HCT116 (cell line): ENCODE data around the gene KCNK15. TPM values are rescaled to one million over a fixed set of nuclear protein-coding genes. Genes with fewer than 3 reads are reported as not detected.

Source experiments
- ATAC-seq: fragments of 200-7000 bp; cut with Tn5 transposase; 2 replicates; pipeline ENCODE4 v1.9.1; 2020; ENCODE audit warnings: mild to moderate bottlenecking, moderate library complexity
- BruUV-seq: library from RNA; stranded (reverse); fragments of 400-500 nt; replicated peaks from 2 replicates; lab custom pipeline; 2021; lab: Mats Ljungman, UMichigan
- CTCF ChIA-PET: fragments of 300-600 bp; sonication (Branson Sonifier 250); formaldehyde crosslinking; loops from one replicate; lab custom pipeline; 2021; ENCODE audit warnings: antibody characterized with exemption; lab: Charles Lee
- POLR2A ChIA-PET: fragments of 300-600, 350-600 bp; sonication (Branson Sonifier 250); formaldehyde crosslinking; loops from one replicate; lab custom pipeline; 2021; ENCODE audit warnings: antibody characterized with exemption; lab: Charles Lee
- RAD21 ChIA-PET, 2 experiments: fragments of 300-600 bp; sonication (Branson Sonifier 250); formaldehyde crosslinking; loops; one replicate each; lab custom pipeline; 2023; ENCODE audit warnings: low total read pairs in 2 of 2; ENCODE audit not compliant: uncharacterized antibody in 2 of 2, unreplicated experiment in 2 of 2, low non-redundant PET in 1 of 2; lab: Charles Lee
- DNase-seq: peaks from one replicate; pipeline ENCODE4 v3.0.0-alpha.2; 2010; ENCODE audit warnings: low read depth, low spot score
- H2AFZ ChIP-seq: fragments of 200-600 bp; shearing (Covaris generic), sonication (generic); 2 replicates; pipeline ENCODE4 v1.6.1; 2017; ENCODE audit warnings: low read depth, mixed run types, mixed read lengths, antibody characterized with exemption, low read length; ENCODE audit not compliant: poor library complexity, severe bottlenecking
- H3K27ac ChIP-seq: 2 replicates; pipeline ENCODE4 v1.5.1; 2012; ENCODE audit warnings: low read depth, low read length
- H3K27me3 ChIP-seq: fragments of 200-600 bp; sonication (generic); 2 replicates; pipeline ENCODE4 v1.6.1; 2016; ENCODE audit warnings: mixed run types, low read length, mixed read lengths; ENCODE audit not compliant: insufficient read depth
- H3K36me3 ChIP-seq, 2 experiments: fragments of 200-500 bp in 1 of 2; fragments of 200-600 bp in 1 of 2; sonication (Bioruptor generic) in 1 of 2; sonication (generic) in 1 of 2; 2 replicates each; pipeline versions ENCODE4 v1.5.1 to v1.6.1; 2014 to 2016; ENCODE audit warnings: low read length in 2 of 2, inconsistent platforms in 1 of 2, mixed read lengths in 1 of 2, mixed run types in 1 of 2; ENCODE audit not compliant: insufficient read depth in 2 of 2, control insufficient read depth in 1 of 2
- H3K4me1 ChIP-seq, 2 experiments: fragments of 200-600 bp in 1 of 2; sonication (generic) in 1 of 2; 2 replicates each; pipeline versions ENCODE4 v1.5.1 to v1.6.1; 2012 to 2017; ENCODE audit warnings: low read length in 2 of 2, inconsistent platforms in 1 of 2, mild to moderate bottlenecking in 1 of 2, mixed read lengths in 1 of 2, mixed run types in 1 of 2, moderate library complexity in 1 of 2; ENCODE audit not compliant: insufficient read depth in 2 of 2, control insufficient read depth in 1 of 2
- H3K4me2 ChIP-seq: fragments of 200-600 bp; sonication (generic); 2 replicates; pipeline ENCODE4 v1.6.1; 2017; ENCODE audit warnings: mixed run types, low read length, mixed read lengths
- H3K4me3 ChIP-seq, 2 experiments: fragments of 200-600 bp in 1 of 2; sonication (generic) in 1 of 2; replicated peaks in 1 of 2; 2 replicates each; pipeline ENCODE4 v1.5.1; 2011 to 2016; ENCODE audit warnings: low read length in 2 of 2, control low read depth in 1 of 2, low read depth in 1 of 2, mild to moderate bottlenecking in 1 of 2, mixed read lengths in 1 of 2, mixed run types in 1 of 2
- H3K79me2 ChIP-seq: fragments of 200-600 bp; sonication (generic); 2 replicates; pipeline ENCODE4 v1.6.1; 2017; ENCODE audit warnings: mild to moderate bottlenecking, mixed run types, low read length, moderate library complexity, mixed read lengths; ENCODE audit not compliant: insufficient read depth
- H3K9ac ChIP-seq: fragments of 200-600 bp; sonication (generic); 2 replicates; pipeline ENCODE4 v1.6.1; 2016; ENCODE audit warnings: low read length, mixed read lengths
- H3K9me2 ChIP-seq: fragments of 200-600 bp; sonication (generic), shearing (Covaris generic); 2 replicates; pipeline ENCODE4 v1.6.1; 2017; ENCODE audit warnings: mixed run types, mild to moderate bottlenecking, moderate library complexity; ENCODE audit not compliant: insufficient read depth
- H3K9me3 ChIP-seq, 2 experiments: fragments of 200-500 bp in 1 of 2; fragments of 200-600 bp in 1 of 2; sonication (Bioruptor generic) in 1 of 2; sonication (generic) in 1 of 2; 2 replicates each; pipeline ENCODE4 v1.6.1; 2014 to 2017; ENCODE audit warnings: low read length in 2 of 2, mixed read lengths in 2 of 2, inconsistent platforms in 1 of 2, low read depth in 1 of 2, mild to moderate bottlenecking in 1 of 2, mixed run types in 1 of 2, moderate library complexity in 1 of 2; ENCODE audit not compliant: control insufficient read depth in 1 of 2, insufficient read depth in 1 of 2
- H4K20me1 ChIP-seq: fragments of 200-600 bp; sonication (generic), shearing (Covaris generic); 2 replicates; pipeline ENCODE4 v1.6.1; 2017; ENCODE audit warnings: mixed run types, mild to moderate bottlenecking, moderate library complexity; ENCODE audit not compliant: insufficient read depth
- EGR1 ChIP-seq: IDR thresholded peaks from 2 replicates; pipeline ENCODE4 v1.6.1; 2012; ENCODE audit warnings: low read depth
- EZH2 ChIP-seq: fragments of 200-600 bp; sonication (generic); IDR thresholded peaks from 2 replicates; pipeline ENCODE4 v1.6.1; 2017; ENCODE audit warnings: antibody characterized with exemption, mixed run types
- EZH2phosphoT487 ChIP-seq: fragments of 200-600 bp; IDR thresholded peaks from 2 replicates; pipeline ENCODE4 v1.6.1; 2018; ENCODE audit warnings: antibody characterized with exemption, borderline replicate concordance
- FOSL1 ChIP-seq: IDR thresholded peaks from 2 replicates; pipeline ENCODE4 v1.6.1; 2012; ENCODE audit warnings: low read depth
- POLR2AphosphoS5 ChIP-seq: IDR thresholded peaks from 2 replicates; pipeline ENCODE4 v1.6.1; 2011; ENCODE audit warnings: mild to moderate bottlenecking, low read depth, low read length, moderate library complexity
- RAD21 ChIP-seq: IDR thresholded peaks from 2 replicates; pipeline ENCODE4 v1.6.1; 2012; ENCODE audit warnings: low read depth, mild to moderate bottlenecking
- SP1 ChIP-seq: IDR thresholded peaks from 2 replicates; pipeline ENCODE4 v1.6.1; 2012; ENCODE audit warnings: low read depth
- SRF ChIP-seq: IDR thresholded peaks from 2 replicates; pipeline ENCODE4 v1.6.1; 2012; ENCODE audit warnings: low read depth
- intact Hi-C: fragments of 100-400 bp; cut with micrococcal nuclease; formaldehyde crosslinking; loops from 2 replicates; pipeline ENCODE4 v1.10.0; 2022
- total RNA-seq: library from RNA; stranded (reverse); gene quantifications from one replicate; pipeline ENCODE4 v1.2.1, GENCODE V29; 2021; ENCODE audit not compliant: unreplicated experiment
- TF ChIP-seq, protein P1 (sequence below): IDR thresholded peaks from 2 replicates; pipeline ENCODE4 v1.6.1; 2012
- TF ChIP-seq, protein P2 (sequence below), 3 experiments: fragments of 200-600 bp in 1 of 3; sonication (generic) in 1 of 3; IDR thresholded peaks in 2 of 3; conservative IDR thresholded peaks in 1 of 3; 2 replicates each; pipeline ENCODE4 v1.5.1; 2012 to 2017; ENCODE audit warnings: low read depth in 2 of 3, low read length in 2 of 3, antibody characterized with exemption in 1 of 3, borderline replicate concordance in 1 of 3, control low read depth in 1 of 3, mild to moderate bottlenecking in 1 of 3, mixed read lengths in 1 of 3, mixed run types in 1 of 3, moderate library complexity in 1 of 3; ENCODE audit not compliant: insufficient read depth in 1 of 3

KCNK15 gene
- total RNA-seq, 1 experiment from 2014 or later, result not detected

DNA sequence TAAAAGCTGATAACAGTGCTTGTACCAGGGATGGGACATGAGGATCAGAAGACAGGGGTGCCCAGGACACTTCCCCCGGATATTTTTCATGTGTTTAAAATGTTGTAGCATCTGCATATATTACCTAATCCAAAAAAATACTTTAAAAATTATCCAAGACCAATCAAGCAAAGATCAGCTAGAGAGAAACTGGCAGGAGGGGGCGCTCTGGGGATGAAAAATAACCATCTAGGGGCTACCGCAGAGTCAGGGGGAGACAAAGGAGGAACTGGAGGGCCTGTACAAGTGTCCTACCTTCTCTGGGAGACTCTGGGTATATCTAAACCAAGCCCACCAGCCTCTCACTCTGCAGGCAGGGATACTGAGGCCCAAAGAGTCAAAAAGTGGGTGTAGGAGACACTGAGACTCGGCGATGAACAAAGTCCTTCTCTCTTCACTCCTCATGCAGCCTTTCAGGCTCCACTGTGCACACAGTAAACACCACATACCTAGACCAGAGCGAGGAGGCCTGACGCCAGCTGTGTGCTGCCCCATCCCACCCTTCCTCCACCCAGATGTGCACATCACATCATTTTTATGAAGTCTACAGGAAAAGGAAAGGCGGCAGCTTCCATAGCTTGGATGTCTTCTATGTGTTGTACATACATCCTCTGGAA lies 54.9 kb downstream of the KCNK15 start:
- no peak overlapping the region for H3K4me3 ChIP-seq
- intact Hi-C loops, result loop anchor here (1.0 kb wide), 1 partner anchor 67 kb away; no protein-coding TSS in a partner anchor
- no peak overlapping the region for H2AFZ ChIP-seq
- no peak overlapping the region for H3K4me2 ChIP-seq
- no peaks in the 10 kb centered on the region for H3K79me2 ChIP-seq
- DNase-seq, result no peak
- TF ChIP-seq SRF, result no peak
- TF ChIP-seq, protein P1, sequence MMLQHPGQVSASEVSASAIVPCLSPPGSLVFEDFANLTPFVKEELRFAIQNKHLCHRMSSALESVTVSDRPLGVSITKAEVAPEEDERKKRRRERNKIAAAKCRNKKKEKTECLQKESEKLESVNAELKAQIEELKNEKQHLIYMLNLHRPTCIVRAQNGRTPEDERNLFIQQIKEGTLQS, result no peak
- no peak for TF ChIP-seq SP1
- TF ChIP-seq, protein P2, sequence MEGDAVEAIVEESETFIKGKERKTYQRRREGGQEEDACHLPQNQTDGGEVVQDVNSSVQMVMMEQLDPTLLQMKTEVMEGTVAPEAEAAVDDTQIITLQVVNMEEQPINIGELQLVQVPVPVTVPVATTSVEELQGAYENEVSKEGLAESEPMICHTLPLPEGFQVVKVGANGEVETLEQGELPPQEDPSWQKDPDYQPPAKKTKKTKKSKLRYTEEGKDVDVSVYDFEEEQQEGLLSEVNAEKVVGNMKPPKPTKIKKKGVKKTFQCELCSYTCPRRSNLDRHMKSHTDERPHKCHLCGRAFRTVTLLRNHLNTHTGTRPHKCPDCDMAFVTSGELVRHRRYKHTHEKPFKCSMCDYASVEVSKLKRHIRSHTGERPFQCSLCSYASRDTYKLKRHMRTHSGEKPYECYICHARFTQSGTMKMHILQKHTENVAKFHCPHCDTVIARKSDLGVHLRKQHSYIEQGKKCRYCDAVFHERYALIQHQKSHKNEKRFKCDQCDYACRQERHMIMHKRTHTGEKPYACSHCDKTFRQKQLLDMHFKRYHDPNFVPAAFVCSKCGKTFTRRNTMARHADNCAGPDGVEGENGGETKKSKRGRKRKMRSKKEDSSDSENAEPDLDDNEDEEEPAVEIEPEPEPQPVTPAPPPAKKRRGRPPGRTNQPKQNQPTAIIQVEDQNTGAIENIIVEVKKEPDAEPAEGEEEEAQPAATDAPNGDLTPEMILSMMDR (IDR thresholded peaks at IDR 0.05 in 2 of 3, conservative IDR thresholded peaks at IDR 0.05 in 1 of 3; ENCODE audit: borderline replicate concordance in 1 of 3, insufficient read depth in 1 of 3, low read depth in 2 of 3, low read length in 2 of 3), result peak; percentile 51 to 68 (median 51); a peak in 5 of 6 replicates
- no peak for TF ChIP-seq POLR2AphosphoS5
- TF ChIP-seq EZH2, result no peak
- TF ChIP-seq RAD21, result peak; percentile 54; the same call in 1 of the 2 replicates
- TF ChIP-seq EZH2phosphoT487, result no peak
- TF ChIP-seq EGR1, result no peak
- no peak for TF ChIP-seq FOSL1
- TF ChIP-seq, all 23 proteins: peak for 2
- CTCF ChIA-PET, result interaction anchor here (0.7 to 1.5 kb wide), 6 partner anchors 11 to 66 kb away, joined by 3 to 6 read pairs (median 4); no protein-coding TSS in a partner anchor
- Histone ChIP-seq H3K9me3 (no peaks in the 10 kb centered on the region), H3K9ac (no peak overlapping the region), H3K36me3 (no peaks in the 10 kb centered on the region), H3K27ac (no peak overlapping the region), H3K27me3 (peaks cover 8% of the 10 kb centered on the region; the same call in 1 of the 2 replicates), H3K4me1 (no peaks in the 10 kb centered on the region), H4K20me1 (no peaks in the 10 kb centered on the region), H3K9me2 (no peaks in the 10 kb centered on the region)
- POLR2A ChIA-PET, result no interaction called here
- BruUV-seq, result no TSS peak
- ATAC-seq, result peak; percentile 72
- RAD21 ChIA-PET, result no interaction called here

Other genes starting within 250 kb of the KCNK15 start
- gene SERINC3, start 223.8 kb upstream of the KCNK15 start, total RNA-seq, result 56.8 TPM
- 20.1 TPM for gene PKIG, start 163.3 kb upstream of the KCNK15 start, total RNA-seq
- 25.9 TPM for gene ADA, start 94.2 kb upstream of the KCNK15 start, total RNA-seq
- 0.20 TPM for gene CCN5, start 30.5 kb upstream of the KCNK15 start, total RNA-seq
- 0.05 TPM for gene RIMS4, start 64.7 kb downstream of the KCNK15 start, total RNA-seq
- 200 TPM for gene YWHAB, start 139.8 kb downstream of the KCNK15 start, total RNA-seq
- 127 TPM for gene PABPC1L, start 164.2 kb downstream of the KCNK15 start, total RNA-seq
- gene TOMM34, start 214.5 kb downstream of the KCNK15 start, total RNA-seq, result 51.7 TPM
- gene STK4, start 220.6 kb downstream of the KCNK15 start, total RNA-seq, result 45.4 TPM